Measurements from ENCODE around the gene ARHGAP42.

The ARHGAP42 gene

GRCh38 chr11:100808904-100809491 is 121.9 kb downstream of the ARHGAP42 start:
- no peak for DNase-seq

DNA sequence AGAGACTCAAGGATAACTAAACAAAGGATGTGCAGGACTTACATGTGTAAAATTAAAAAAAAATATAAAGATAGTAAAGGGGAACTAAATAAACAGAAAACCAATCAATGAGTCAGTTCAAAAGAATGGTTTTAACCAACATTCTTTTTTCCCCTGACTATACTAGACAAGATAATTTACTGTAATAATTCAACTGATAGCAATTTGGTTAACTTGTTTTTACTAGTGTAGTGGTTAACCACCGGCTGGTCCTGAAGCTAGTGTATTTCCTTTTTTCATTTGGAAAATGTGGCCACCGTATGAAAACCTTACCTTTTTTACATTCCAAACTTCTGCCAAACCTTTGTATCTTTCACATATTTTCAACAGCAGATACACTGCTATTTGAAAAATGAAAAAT is 123.1 kb downstream of the ARHGAP42 start:
- no peak for DNase-seq

- no peak for DNase-seq
Observed at GRCh38 chr11:100810666-100811065, 123.6 kb downstream of the ARHGAP42 start.

DNA sequence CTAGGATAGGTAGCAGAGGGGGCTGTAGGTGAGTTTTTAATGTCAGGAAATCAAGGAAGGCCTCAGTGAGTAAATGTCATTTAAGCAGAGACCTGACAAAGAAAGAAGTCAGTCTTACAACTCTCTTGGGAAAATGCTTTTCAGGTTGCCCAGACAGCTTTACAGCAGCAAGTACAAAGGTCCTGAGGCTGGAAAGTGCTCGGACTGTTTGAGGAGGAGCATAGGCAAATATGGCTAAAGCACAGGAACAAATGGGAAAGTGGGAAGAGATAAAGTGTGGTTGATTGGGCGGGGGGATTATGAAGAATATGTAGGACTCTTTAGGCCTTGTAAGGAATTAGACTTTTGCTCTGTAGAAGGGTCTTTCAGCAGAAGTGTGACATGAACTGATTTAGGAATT is 125.4 kb downstream of the ARHGAP42 start:
- no peak for DNase-seq

GRCh38 chr11:100815787-100816330 is 128.8 kb downstream of the ARHGAP42 start:
- no peak for DNase-seq

DNA sequence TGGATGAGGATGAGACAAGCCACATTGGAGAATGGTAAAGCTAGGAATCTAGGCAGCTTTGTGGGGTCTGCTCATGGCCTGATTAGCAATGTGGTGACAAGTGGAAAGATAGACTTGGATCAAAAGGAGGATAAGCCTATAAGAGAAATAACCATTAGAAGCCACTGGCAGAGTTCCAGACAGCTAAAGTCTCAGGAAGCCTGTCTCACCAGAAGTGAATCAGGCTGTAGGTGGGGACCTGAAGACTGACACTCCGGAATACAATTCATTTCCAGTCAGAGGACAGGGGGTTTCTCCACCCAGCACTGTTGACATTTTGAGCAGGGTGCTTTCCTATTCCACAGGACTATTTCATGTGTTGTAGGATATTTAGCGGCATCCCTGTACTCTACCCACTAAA is 129.7 kb downstream of the ARHGAP42 start:
- DNase-seq, result no peak

DNA sequence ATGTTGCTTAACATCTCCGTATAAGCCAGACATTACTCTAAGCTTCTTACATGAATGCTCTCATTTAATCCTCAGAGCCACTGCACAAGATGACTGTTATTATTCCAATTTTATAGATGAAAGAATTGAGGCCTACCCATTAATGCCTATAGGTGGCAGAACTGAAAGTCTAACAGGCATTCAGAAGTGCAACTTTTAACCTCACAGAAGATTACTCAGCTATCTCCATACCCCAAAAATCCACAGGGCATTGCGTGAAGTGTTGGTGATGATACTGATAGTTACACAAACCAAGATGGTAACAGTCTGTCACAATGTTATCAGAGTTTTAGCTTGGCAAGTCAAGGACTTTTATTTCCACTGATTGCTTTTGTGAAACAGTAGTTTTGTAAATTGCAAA is 130.5 kb downstream of the ARHGAP42 start:
- DNase-seq, result no peak

DNA sequence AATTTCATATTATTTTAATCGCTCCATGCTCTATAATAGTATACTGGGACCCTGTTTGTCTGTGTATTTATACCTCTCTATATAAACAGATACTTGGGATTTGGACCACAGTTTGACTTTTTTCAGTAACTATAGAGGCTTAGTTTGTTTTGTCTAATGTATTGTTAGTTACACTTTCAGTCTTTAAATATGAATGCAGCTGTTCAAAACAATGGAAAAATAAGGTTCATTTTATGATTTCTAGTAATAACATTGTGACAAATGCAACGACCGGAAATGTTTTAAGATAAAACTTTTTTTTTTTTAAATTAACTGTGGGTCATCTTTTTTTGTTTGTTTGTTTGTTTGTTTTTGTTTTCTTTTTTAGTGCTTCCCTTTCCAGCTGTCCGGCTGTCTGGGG is 133.5 kb downstream of the ARHGAP42 start:
- DNase-seq, result no peak

DNA sequence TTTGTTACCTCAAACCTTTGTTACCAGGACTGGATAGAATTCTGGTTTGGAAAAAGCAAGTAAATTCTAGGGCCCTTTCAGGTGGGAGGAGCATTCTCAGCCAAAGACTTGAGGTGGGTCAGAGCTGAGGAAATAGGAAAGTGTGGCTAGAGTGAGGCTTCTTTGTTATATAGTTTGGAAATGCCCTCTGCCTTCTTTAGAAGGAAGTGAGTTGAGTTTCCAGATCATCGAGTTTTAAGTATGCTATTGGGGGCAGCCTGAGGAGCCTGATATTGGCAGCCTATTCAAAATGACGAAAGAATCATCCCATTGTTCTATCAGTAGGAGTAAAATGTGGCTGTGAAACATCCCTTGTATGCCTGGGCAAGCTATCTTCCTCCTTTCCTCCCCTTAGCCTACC is 134.1 kb downstream of the ARHGAP42 start:
- no peak for DNase-seq

DNA sequence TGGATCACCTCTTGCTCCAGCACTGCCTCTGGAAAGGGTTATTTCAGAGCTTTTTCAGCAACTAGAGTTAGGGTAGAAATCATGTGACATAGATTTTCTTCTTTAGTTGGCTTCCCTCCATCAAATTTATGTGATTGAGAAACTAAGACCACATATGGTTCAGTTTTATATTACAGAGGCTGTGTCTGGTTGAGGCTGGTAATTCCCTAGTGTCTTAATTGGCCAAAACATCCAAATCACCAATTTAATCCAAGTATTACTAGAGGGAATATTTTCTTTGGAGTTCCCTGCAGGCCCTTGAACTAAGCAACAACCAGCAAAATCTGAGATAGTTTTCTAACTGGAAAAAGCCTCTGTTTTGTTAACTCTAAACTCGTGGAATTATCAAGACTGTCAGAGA is 136.3 kb downstream of the ARHGAP42 start:
- DNase-seq, result no peak

DNA sequence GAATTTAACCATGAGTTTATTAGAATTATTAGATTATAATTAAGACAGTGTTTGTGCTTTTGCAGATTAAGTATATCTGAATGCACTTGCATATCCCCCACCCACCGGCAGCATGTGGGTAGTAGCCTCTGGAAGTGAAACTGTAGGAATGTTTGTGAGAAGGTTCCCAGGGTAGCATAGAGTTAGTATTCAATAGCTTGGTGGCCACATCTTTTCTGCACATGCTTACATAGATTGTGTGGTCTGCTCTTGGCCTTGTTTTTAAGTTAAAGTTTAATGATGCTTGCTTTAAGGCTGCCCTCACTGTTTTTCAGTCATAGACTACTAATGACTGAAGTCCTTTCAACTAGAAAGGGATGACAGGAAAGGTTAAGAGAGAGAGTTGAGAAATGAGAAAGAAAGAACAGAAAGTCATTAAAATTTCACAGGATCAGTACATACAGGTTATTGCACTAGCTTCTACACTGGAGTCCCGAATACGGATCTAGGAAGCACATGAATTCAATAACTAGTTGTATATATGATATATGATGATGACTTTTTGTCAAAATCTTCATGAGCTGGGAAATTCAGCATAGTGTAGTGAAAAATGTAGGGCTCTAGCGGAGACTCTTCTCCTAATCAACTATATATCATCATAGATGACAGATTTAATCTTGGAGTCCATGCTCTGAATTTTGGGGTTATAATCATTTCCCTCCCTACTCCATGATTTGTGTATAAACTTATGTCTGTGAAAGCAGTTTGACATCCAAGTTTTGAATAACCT is 137.1 kb downstream of the ARHGAP42 start:
- DNase-seq, result no peak

- no peak for DNase-seq
Observed at GRCh38 chr11:100825626-100826025, 138.5 kb downstream of the ARHGAP42 start.

- DNase-seq, result no peak
Observed at GRCh38 chr11:100827934-100828661, 141.0 kb downstream of the ARHGAP42 start.

- no peak for DNase-seq
Observed at GRCh38 chr11:100830274-100830673, 143.2 kb downstream of the ARHGAP42 start.

DNA sequence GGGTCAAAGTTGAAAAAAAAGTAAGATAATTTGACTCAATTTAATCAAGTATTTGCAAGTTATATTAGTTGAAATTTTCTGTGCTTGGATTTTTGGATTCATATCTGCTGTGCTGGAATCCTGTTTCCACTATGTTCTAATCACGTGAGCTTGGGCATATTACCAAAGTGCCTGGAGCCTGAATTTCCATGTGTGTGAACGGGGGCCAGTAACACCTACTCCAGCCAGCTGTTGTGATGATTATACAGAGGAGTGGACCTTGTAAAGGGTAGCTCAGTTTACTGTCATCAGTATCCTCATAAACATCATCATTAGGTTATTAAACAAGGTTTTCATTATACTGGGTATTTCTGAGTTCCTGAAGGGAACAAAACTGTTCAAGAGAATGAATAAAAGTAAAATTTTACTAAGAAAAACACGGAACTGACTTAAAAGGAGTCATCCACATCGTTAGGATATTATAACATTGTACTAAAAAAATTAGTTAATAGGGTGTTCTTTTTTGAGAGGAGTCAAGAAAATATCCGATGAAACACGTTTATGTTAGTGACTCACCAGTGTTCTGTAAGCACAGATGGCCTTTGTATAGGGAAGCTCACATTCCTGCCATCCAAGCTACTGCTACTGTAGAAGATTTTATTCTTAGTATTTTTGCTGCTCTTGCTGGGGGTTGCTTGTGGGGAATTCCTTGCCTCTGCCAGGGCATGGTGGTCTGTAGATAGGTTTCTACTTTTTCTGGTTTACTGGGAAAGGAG is 144.1 kb downstream of the ARHGAP42 start:
- no peak for DNase-seq

- DNase-seq, result no peak
Observed at GRCh38 chr11:100831929-100832494, 144.9 kb downstream of the ARHGAP42 start.

DNA sequence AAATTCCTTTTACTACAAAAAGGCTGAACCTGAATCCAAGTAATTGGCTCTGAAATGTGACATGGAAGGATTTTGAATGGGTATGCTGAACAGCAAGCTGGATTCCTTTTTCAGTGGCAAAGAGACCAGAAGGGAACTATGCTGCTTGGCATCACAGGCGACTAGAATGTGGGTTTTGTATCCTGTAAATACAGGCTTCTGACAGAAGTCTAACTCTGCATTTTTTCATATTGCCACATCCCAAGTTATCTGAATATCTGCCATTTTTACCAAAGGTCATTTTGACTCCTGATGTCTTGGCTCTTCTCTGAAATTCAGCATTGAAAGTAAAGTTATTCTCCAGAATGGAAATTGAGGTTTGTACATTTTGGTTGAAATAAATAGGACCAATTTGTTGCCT is 145.7 kb downstream of the ARHGAP42 start:
- no peak for DNase-seq

- no peak for DNase-seq
Observed at GRCh38 chr11:100833276-100833675, 146.2 kb downstream of the ARHGAP42 start.

DNA sequence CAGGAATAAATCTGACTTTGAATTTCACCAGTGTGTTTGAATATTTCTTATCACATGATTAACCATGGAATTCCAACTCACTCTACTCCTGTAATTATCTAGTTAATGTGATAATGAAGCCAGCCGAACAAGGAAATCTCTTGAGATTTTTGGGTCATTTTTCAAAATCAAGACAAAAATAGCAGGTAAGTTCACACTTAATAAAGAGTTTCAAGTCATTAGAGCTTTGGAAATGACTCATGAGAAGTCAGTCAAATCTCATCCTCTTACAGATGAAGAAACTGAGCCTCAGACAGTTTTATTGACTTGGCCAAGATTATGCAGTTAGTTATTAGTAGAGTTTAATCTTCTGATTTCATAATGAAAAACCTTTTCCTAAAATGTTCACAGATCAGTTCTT is 148.8 kb downstream of the ARHGAP42 start:
- no peak for DNase-seq

GRCh38 chr11:100837311-100837710 is 150.2 kb downstream of the ARHGAP42 start:
- DNase-seq, result no peak

- DNase-seq, result no peak
Observed at GRCh38 chr11:100841711-100842407, 154.8 kb downstream of the ARHGAP42 start.

DNA sequence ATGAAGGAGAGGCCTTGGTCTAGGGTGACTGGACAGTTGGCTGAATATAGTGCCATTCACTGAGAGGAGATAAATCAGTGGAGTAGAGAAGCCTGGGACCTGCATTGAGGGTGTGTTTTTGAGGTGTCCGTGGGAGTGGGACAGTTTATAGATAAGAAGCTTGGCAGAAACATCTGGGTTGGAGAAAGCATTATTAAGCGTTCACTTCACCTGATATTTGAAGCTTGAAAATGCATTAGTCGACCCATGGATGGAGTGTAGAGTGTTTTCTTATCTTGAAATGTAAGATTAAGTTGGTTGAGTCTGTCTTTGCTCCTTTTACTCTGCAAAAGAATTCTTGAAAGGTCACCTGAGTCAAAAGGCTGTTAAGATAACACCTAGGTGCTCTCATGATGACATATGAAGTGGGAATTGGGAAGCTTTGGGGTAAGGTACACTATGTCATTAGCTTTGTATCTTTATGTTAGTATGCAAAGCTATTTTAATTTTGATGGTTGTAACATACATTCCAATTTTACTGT is 160.7 kb downstream of the ARHGAP42 start:
- DNase-seq, result no peak
